WTC11 (cell line): Measurements from ENCODE around the gene PIGZ. TPM values are rescaled to one million over a fixed set of nuclear protein-coding genes. Genes with fewer than 3 reads are reported as not detected.

Experiments used
- ATAC-seq: fragments of 200-7000 bp; cut with Tn5 transposase; 2 replicates; pipeline ENCODE4 v1.10.0; 2021; ENCODE audit warnings: mild to moderate bottlenecking, moderate library complexity
- CTCF ChIA-PET: fragments of 300-600 bp; sonication (Branson Sonifier 250); formaldehyde crosslinking; loops from one replicate; lab custom pipeline; 2021; ENCODE audit warnings: antibody characterized with exemption; lab: Charles Lee
- POLR2A ChIA-PET: fragments of 350-600 bp; sonication (Branson Sonifier 250); formaldehyde crosslinking; loops from one replicate; lab custom pipeline; 2021; ENCODE audit warnings: antibody characterized with exemption; lab: Charles Lee
- DNase-seq: peaks from one replicate; pipeline ENCODE4 v3.0.0; 2021; ENCODE audit warnings: low spot score
- H3K27ac Mint-ChIP-seq: 2 replicates; pipeline ENCODE4 v1.8.0; 2021; ENCODE audit warnings: mixed read lengths
- H3K27me3 Mint-ChIP-seq: 2 replicates; pipeline ENCODE4 v1.8.0; 2021; ENCODE audit warnings: low read depth, mild to moderate bottlenecking, moderate library complexity, mixed read lengths
- H3K36me3 Mint-ChIP-seq: 2 replicates; pipeline ENCODE4 v1.8.0; 2021; ENCODE audit warnings: mixed read lengths
- H3K4me1 Mint-ChIP-seq: 2 replicates; pipeline ENCODE4 v1.8.0; 2022; ENCODE audit warnings: mixed read lengths
- H3K4me3 Mint-ChIP-seq: 2 replicates; pipeline ENCODE4 v1.8.0; 2021; ENCODE audit warnings: mild to moderate bottlenecking, moderate library complexity, mixed read lengths
- H3K9me3 Mint-ChIP-seq: 2 replicates; pipeline ENCODE4 v1.8.0; 2021; ENCODE audit warnings: mixed read lengths
- CBFB ChIP-seq: sonication (generic); formaldehyde crosslinking; IDR thresholded peaks from 2 replicates; pipeline ENCODE4 v1.8.1; 2022; ENCODE audit warnings: mild to moderate bottlenecking, low read depth, missing genetic modification reagents
- CREB1 ChIP-seq: sonication (generic); formaldehyde crosslinking; IDR thresholded peaks from 2 replicates; pipeline ENCODE4 v1.8.0; 2023; ENCODE audit warnings: mild to moderate bottlenecking, missing genetic modification reagents
- ELF4 ChIP-seq: sonication (generic); formaldehyde crosslinking; IDR thresholded peaks from 2 replicates; pipeline ENCODE4 v1.8.1; 2022; ENCODE audit warnings: low read depth, mild to moderate bottlenecking, moderate library complexity, missing genetic modification reagents
- EMX1 ChIP-seq: fragments of 250-450 bp; sonication (Bioruptor Pico); IDR thresholded peaks from 2 replicates; pipeline ENCODE4 v1.8.0; 2021; ENCODE audit warnings: mild to moderate bottlenecking
- ESRRA ChIP-seq: sonication (generic); formaldehyde crosslinking; IDR thresholded peaks from 2 replicates; pipeline ENCODE4 v1.8.1; 2022; ENCODE audit warnings: mild to moderate bottlenecking, missing genetic modification reagents, borderline replicate concordance
- GABPB1 ChIP-seq: sonication (generic); formaldehyde crosslinking; IDR thresholded peaks from 2 replicates; pipeline ENCODE4 v1.8.1; 2023; ENCODE audit warnings: mild to moderate bottlenecking, missing genetic modification reagents
- GTF2I ChIP-seq: fragments of 250-450 bp; sonication (Bioruptor Pico); conservative IDR thresholded peaks from 2 replicates; pipeline ENCODE4 v1.4.0; 2021; ENCODE audit warnings: mild to moderate bottlenecking
- JUN ChIP-seq: sonication (generic); formaldehyde crosslinking; IDR thresholded peaks from 2 replicates; pipeline ENCODE4 v1.8.0; 2023; ENCODE audit warnings: mild to moderate bottlenecking, missing genetic modification reagents
- MXD4 ChIP-seq: fragments of 250-450 bp; sonication (Bioruptor Pico); IDR thresholded peaks from 2 replicates; pipeline ENCODE4 v1.8.0; 2021; ENCODE audit warnings: mild to moderate bottlenecking, moderate library complexity, borderline replicate concordance
- NFYB ChIP-seq: sonication (generic); formaldehyde crosslinking; conservative IDR thresholded peaks from 2 replicates; pipeline ENCODE4 v1.8.0; 2022; ENCODE audit warnings: low read depth, missing genetic modification reagents
- RELA ChIP-seq: sonication (generic); formaldehyde crosslinking; IDR thresholded peaks from 2 replicates; pipeline ENCODE4 v1.8.1; 2022; ENCODE audit warnings: missing genetic modification reagents, mild to moderate bottlenecking, borderline replicate concordance
- SOX15 ChIP-seq: fragments of 250-450 bp; sonication (Bioruptor Pico); IDR thresholded peaks from 2 replicates; pipeline ENCODE4 v1.9.0; 2021; ENCODE audit warnings: mild to moderate bottlenecking
- ZNF416 ChIP-seq: fragments of 250-450 bp; sonication (Bioruptor Pico); IDR thresholded peaks from 2 replicates; pipeline ENCODE4 v1.9.0; 2021; ENCODE audit warnings: mild to moderate bottlenecking, inconsistent platforms
- ZNF423 ChIP-seq: fragments of 250-450 bp; sonication (Bioruptor Pico); IDR thresholded peaks from 2 replicates; pipeline ENCODE4 v2.1.2; 2022; ENCODE audit warnings: mild to moderate bottlenecking, moderate library complexity
- ZNF671 ChIP-seq: fragments of 250-450 bp; sonication (Bioruptor Pico); IDR thresholded peaks from 2 replicates; pipeline ENCODE4 v1.8.0; 2021; ENCODE audit warnings: mild to moderate bottlenecking
- total RNA-seq: library from RNA; stranded (reverse); gene quantifications from 3 replicates; pipeline ENCODE4 v1.2.3, GENCODE V29; 2021
- TF ChIP-seq, protein P1 (sequence below): fragments of 200-600 bp; IDR thresholded peaks from 2 replicates; pipeline ENCODE4 v1.8.0; 2022; ENCODE audit warnings: antibody characterized with exemption
- TF ChIP-seq, protein P2 (sequence below): sonication (generic); formaldehyde crosslinking; IDR thresholded peaks from 2 replicates; pipeline ENCODE4 v1.8.0; 2022; ENCODE audit warnings: mild to moderate bottlenecking, missing genetic modification reagents
- TF ChIP-seq, protein P3 (sequence below): fragments of 250-450 bp; sonication (Bioruptor Pico); IDR thresholded peaks from 2 replicates; pipeline ENCODE4 v1.9.0; 2021; ENCODE audit warnings: moderate library complexity, mild to moderate bottlenecking, inconsistent platforms, borderline replicate concordance
- TF ChIP-seq, protein P4 (sequence below): fragments of 250-450 bp; sonication (Bioruptor Pico); conservative IDR thresholded peaks from 2 replicates; pipeline ENCODE4 v1.9.0; 2021; ENCODE audit warnings: mild to moderate bottlenecking
- TF ChIP-seq, protein P5 (sequence below): sonication (generic); formaldehyde crosslinking; IDR thresholded peaks from 2 replicates; pipeline ENCODE4 v1.8.1; 2022; ENCODE audit warnings: low read depth, mild to moderate bottlenecking, moderate library complexity, missing genetic modification reagents, borderline replicate concordance
- TF ChIP-seq, protein P6 (sequence below): sonication (generic); formaldehyde crosslinking; IDR thresholded peaks from 2 replicates; pipeline ENCODE4 v1.8.1; 2022; ENCODE audit warnings: low read depth, missing genetic modification reagents, borderline replicate concordance
- TF ChIP-seq, protein P7 (sequence below): sonication (generic); formaldehyde crosslinking; IDR thresholded peaks from 2 replicates; pipeline ENCODE4 v1.8.1; 2023; ENCODE audit warnings: mild to moderate bottlenecking, missing genetic modification reagents, borderline replicate concordance

Gene PIGZ
- total RNA-seq, 1 experiment from 2014 or later, result 0.37 TPM

DNA sequence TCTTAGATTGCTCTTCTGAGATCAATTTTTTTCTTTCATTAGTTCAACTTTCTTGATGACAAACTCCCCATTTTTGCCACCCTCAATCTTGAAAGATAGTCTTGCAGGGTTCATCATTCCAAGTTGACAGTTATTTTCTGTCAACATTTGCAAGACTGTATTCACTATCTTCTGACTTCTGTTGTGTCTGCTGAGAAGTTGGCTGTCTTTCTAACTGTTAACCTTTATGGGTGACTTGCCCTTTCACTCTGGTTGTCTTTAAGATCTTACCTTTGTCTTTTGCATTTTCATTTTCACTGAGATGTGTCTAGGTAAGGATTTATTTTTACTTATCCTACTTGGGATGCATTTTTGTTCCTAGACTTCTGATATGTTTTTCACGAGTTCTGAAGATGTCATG is 14.6 kb upstream of the PIGZ start:
- peaks cover 10% of the 10 kb centered on the region; the same call in 1 of the 2 replicates for H3K36me3 Mint-ChIP-seq
- H3K27ac Mint-ChIP-seq, result no peak overlapping the region
- peaks cover 4% of the 10 kb centered on the region; the same call in 1 of the 2 replicates for H3K27me3 Mint-ChIP-seq
- ChIA-PET POLR2A (no interaction called here), CTCF (no interaction called here)
- no peak for TF ChIP-seq ZNF423
- TF ChIP-seq, protein P1, sequence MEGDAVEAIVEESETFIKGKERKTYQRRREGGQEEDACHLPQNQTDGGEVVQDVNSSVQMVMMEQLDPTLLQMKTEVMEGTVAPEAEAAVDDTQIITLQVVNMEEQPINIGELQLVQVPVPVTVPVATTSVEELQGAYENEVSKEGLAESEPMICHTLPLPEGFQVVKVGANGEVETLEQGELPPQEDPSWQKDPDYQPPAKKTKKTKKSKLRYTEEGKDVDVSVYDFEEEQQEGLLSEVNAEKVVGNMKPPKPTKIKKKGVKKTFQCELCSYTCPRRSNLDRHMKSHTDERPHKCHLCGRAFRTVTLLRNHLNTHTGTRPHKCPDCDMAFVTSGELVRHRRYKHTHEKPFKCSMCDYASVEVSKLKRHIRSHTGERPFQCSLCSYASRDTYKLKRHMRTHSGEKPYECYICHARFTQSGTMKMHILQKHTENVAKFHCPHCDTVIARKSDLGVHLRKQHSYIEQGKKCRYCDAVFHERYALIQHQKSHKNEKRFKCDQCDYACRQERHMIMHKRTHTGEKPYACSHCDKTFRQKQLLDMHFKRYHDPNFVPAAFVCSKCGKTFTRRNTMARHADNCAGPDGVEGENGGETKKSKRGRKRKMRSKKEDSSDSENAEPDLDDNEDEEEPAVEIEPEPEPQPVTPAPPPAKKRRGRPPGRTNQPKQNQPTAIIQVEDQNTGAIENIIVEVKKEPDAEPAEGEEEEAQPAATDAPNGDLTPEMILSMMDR, result no peak
- TF ChIP-seq, protein P2, sequence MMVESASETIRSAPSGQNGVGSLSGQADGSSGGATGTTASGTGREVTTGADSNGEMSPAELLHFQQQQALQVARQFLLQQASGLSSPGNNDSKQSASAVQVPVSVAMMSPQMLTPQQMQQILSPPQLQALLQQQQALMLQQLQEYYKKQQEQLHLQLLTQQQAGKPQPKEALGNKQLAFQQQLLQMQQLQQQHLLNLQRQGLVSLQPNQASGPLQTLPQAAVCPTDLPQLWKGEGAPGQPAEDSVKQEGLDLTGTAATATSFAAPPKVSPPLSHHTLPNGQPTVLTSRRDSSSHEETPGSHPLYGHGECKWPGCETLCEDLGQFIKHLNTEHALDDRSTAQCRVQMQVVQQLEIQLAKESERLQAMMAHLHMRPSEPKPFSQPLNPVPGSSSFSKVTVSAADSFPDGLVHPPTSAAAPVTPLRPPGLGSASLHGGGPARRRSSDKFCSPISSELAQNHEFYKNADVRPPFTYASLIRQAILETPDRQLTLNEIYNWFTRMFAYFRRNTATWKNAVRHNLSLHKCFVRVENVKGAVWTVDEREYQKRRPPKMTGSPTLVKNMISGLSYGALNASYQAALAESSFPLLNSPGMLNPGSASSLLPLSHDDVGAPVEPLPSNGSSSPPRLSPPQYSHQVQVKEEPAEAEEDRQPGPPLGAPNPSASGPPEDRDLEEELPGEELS (CRISPR knock-in tag), result no peak
- TF ChIP-seq, protein P3, sequence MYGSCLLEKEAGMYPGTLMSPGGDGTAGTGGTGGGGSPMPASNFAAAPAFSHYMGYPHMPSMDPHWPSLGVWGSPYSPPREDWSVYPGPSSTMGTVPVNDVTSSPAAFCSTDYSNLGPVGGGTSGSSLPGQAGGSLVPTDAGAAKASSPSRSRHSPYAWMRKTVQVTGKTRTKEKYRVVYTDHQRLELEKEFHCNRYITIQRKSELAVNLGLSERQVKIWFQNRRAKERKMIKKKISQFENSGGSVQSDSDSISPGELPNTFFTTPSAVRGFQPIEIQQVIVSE (CRISPR knock-in tag), result no peak
- no peak for TF ChIP-seq ELF4 (CRISPR knock-in tag)
- no peak for TF ChIP-seq SOX15 (CRISPR knock-in tag)
- no peak for TF ChIP-seq RELA
- TF ChIP-seq NFYB (CRISPR knock-in tag), result no peak
- no peak for TF ChIP-seq GABPB1 (CRISPR knock-in tag)
- TF ChIP-seq EMX1, result no peak
- no peak for TF ChIP-seq ZNF416 (CRISPR knock-in tag)
- no peak overlapping the region for H3K4me3 Mint-ChIP-seq
- no peak for ATAC-seq
- H3K4me1 Mint-ChIP-seq, result peaks cover 4% of the 10 kb centered on the region; the same call in 1 of the 2 replicates
- no peak for DNase-seq
- H3K9me3 Mint-ChIP-seq, result peaks cover 24% of the 10 kb centered on the region

DNA sequence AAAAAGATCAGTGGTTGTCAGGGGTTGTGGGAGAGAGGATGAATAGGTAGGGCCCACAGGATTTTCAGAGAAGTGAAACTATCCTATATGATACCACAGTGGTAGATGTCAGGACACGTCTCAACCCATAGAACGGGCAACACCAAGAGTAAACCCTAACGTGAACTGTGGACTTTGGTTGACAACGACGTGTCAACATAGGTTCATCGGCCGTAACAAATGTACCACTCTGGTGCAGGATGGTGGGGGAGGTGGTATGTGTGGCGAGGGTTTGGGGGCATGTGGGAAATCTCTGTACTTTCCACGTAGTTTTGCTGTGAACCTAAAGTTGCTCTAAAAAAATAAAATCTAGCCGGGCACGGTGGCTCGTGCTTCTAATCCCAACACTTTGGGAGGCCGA is 13.0 kb upstream of the PIGZ start:
- H3K4me1 Mint-ChIP-seq, result peaks cover 4% of the 10 kb centered on the region; the same call in 1 of the 2 replicates
- H3K36me3 Mint-ChIP-seq, result peaks cover 10% of the 10 kb centered on the region; the same call in 1 of the 2 replicates
- no peak overlapping the region for H3K27ac Mint-ChIP-seq
- ATAC-seq (no peak), DNase-seq (no peak)
- ChIA-PET POLR2A (no interaction called here), CTCF (no interaction called here)
- H3K9me3 Mint-ChIP-seq, result peaks cover 21% of the 10 kb centered on the region
- no peak overlapping the region for H3K4me3 Mint-ChIP-seq
- H3K27me3 Mint-ChIP-seq, result peaks cover 8% of the 10 kb centered on the region
- TF ChIP-seq, protein P4, sequence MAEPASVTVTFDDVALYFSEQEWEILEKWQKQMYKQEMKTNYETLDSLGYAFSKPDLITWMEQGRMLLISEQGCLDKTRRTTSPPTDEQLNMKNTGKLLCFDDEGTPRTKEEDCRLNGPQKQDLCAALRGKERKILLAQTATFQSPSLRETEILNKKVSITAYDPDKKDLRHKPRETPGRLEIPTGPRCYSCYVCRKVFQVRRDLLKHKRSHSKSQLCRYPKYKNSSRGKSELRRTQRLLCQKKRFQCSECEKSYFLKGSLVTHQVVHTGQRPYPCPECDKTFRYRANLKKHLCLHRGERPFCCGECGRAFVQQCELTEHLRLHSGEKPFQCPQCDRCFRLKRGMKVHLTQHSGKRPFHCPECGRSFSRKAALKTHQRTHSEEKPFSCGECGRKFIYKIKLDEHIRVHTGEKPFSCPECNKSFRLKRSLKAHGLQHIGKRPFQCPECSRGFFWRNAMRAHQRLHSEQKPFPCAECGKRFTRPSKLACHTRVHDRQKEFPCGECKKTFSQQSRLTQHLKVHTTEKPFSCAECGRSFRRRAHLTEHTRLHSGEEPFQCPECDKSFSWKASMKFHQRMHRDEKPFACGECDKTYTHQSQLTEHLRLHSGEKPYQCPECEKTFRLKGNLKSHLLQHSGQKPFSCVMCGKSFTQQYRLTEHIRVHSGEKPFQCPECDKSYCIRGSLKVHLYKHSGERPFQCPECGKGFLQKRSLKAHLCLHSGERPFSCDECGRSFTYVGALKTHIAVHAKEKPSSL (CRISPR knock-in tag), result no peak
- TF ChIP-seq ZNF671 (no peak), ESRRA (CRISPR knock-in tag) (no peak), JUN (CRISPR knock-in tag) (no peak), GTF2I (CRISPR knock-in tag) (no peak), MXD4 (no peak), NFYB (CRISPR knock-in tag) (no peak), CREB1 (CRISPR knock-in tag) (no peak), CBFB (CRISPR knock-in tag) (no peak)
- TF ChIP-seq, protein P5, sequence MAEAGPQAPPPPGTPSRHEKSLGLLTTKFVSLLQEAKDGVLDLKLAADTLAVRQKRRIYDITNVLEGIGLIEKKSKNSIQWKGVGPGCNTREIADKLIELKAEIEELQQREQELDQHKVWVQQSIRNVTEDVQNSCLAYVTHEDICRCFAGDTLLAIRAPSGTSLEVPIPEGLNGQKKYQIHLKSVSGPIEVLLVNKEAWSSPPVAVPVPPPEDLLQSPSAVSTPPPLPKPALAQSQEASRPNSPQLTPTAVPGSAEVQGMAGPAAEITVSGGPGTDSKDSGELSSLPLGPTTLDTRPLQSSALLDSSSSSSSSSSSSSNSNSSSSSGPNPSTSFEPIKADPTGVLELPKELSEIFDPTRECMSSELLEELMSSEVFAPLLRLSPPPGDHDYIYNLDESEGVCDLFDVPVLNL (CRISPR knock-in tag), result no peak
- TF ChIP-seq, protein P6, sequence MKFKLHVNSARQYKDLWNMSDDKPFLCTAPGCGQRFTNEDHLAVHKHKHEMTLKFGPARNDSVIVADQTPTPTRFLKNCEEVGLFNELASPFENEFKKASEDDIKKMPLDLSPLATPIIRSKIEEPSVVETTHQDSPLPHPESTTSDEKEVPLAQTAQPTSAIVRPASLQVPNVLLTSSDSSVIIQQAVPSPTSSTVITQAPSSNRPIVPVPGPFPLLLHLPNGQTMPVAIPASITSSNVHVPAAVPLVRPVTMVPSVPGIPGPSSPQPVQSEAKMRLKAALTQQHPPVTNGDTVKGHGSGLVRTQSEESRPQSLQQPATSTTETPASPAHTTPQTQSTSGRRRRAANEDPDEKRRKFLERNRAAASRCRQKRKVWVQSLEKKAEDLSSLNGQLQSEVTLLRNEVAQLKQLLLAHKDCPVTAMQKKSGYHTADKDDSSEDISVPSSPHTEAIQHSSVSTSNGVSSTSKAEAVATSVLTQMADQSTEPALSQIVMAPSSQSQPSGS, result no peak
- TF ChIP-seq, protein P7, sequence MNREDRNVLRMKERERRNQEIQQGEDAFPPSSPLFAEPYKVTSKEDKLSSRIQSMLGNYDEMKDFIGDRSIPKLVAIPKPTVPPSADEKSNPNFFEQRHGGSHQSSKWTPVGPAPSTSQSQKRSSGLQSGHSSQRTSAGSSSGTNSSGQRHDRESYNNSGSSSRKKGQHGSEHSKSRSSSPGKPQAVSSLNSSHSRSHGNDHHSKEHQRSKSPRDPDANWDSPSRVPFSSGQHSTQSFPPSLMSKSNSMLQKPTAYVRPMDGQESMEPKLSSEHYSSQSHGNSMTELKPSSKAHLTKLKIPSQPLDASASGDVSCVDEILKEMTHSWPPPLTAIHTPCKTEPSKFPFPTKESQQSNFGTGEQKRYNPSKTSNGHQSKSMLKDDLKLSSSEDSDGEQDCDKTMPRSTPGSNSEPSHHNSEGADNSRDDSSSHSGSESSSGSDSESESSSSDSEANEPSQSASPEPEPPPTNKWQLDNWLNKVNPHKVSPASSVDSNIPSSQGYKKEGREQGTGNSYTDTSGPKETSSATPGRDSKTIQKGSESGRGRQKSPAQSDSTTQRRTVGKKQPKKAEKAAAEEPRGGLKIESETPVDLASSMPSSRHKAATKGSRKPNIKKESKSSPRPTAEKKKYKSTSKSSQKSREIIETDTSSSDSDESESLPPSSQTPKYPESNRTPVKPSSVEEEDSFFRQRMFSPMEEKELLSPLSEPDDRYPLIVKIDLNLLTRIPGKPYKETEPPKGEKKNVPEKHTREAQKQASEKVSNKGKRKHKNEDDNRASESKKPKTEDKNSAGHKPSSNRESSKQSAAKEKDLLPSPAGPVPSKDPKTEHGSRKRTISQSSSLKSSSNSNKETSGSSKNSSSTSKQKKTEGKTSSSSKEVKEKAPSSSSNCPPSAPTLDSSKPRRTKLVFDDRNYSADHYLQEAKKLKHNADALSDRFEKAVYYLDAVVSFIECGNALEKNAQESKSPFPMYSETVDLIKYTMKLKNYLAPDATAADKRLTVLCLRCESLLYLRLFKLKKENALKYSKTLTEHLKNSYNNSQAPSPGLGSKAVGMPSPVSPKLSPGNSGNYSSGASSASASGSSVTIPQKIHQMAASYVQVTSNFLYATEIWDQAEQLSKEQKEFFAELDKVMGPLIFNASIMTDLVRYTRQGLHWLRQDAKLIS (CRISPR knock-in tag), result no peak
- TF ChIP-seq, all 79 proteins: peak for 0
